Measurements from ENCODE around the gene AVPR1A. TPM values are rescaled to one million over a fixed set of nuclear protein-coding genes. Genes with fewer than 3 reads are reported as not detected.
"Not testable (repeated sequence)": the region's sequence is repeated elsewhere in the genome, so short reads cannot be mapped to it uniquely, and the experiment has no call there.

The AVPR1A gene
- 10 to 100 TPM in 1 of 4 donors, 1 to 10 TPM in 3; 5.2 to 10.0 (median 7.9) TPM for total RNA-seq

GRCh38 chr12:63150713-63151622 lies at the start of gene AVPR1A:
AVPR1A (minus strand) TSS chr12:63151201; CDS start chr12:63150836, 365 bp downstream.
- WGBS = 5% methylated on average over 36 of the region's 64 CpGs
- no peak for TF ChIP-seq POLR2AphosphoS5 (IDR thresholded peaks at IDR 0.05)
- no peak for TF ChIP-seq CTCF (IDR thresholded peaks at IDR 0.05)
- TF ChIP-seq EP300 (IDR thresholded peaks at IDR 0.05) = no peak
- H3K9me3 ChIP-seq = no peaks in the 10 kb centered on the region
- H3K36me3 ChIP-seq = no peaks in the 10 kb centered on the region
- DNase-seq (ENCODE audit: low spot score in 2 of 2) = peak in 1 of 2 donors; percentile 62
- peak within 1 kb of the TSS; percentile 51 for H3K4me3 ChIP-seq
- peaks cover 70% of the 10 kb centered on the region for H3K27me3 ChIP-seq
- H3K27ac ChIP-seq = peak within 1 kb of the TSS; percentile 15
- H3K4me1 ChIP-seq = peaks cover 22% of the 10 kb centered on the region

- Histone ChIP-seq H3K36me3 (no peaks in the 10 kb centered on the region), H3K4me1 (no peaks in the 10 kb centered on the region), H3K9me3 (peaks cover 4% of the 10 kb centered on the region), H3K4me3 (no peak overlapping the region), H3K27me3 (no peaks in the 10 kb centered on the region), H3K27ac (no peak overlapping the region)
- 87% methylated on average over 4 of the region's 7 CpGs for WGBS
- DNase-seq (ENCODE audit: low spot score in 2 of 2) = no peak
- TF ChIP-seq POLR2A (IDR thresholded peaks at IDR 0.05) (no peak), CTCF (IDR thresholded peaks at IDR 0.05) (no peak), EP300 (IDR thresholded peaks at IDR 0.05) (no peak), POLR2AphosphoS5 (IDR thresholded peaks at IDR 0.05) (no peak)
These were observed 45.2 kb upstream of the AVPR1A start for GRCh38 chr12:63196168-63196567.

GRCh38 chr12:63179224-63179623 lies 28.2 kb upstream of the AVPR1A start:
- Histone ChIP-seq H3K36me3 (no peaks in the 10 kb centered on the region), H3K4me3 (no peak overlapping the region), H3K27me3 (no peaks in the 10 kb centered on the region), H3K4me1 (no peaks in the 10 kb centered on the region), H3K9me3 (peaks cover 18% of the 10 kb centered on the region), H3K27ac (no peak overlapping the region)
- no peak for TF ChIP-seq EP300 (IDR thresholded peaks at IDR 0.05)
- TF ChIP-seq POLR2A (IDR thresholded peaks at IDR 0.05) = no peak
- TF ChIP-seq POLR2AphosphoS5 (IDR thresholded peaks at IDR 0.05) = no peak
- TF ChIP-seq CTCF (IDR thresholded peaks at IDR 0.05) = no peak
- WGBS = 62% methylated on average over 2 of the region's 2 CpGs
- no peak for DNase-seq (ENCODE audit: low spot score in 2 of 2)

GRCh38 chr12:63170321-63170720 lies 19.3 kb upstream of the AVPR1A start:
- Histone ChIP-seq H3K27ac (no peak overlapping the region), H3K9me3 (no peaks in the 10 kb centered on the region), H3K36me3 (no peaks in the 10 kb centered on the region), H3K4me1 (no peaks in the 10 kb centered on the region), H3K27me3 (peaks cover 2% of the 10 kb centered on the region), H3K4me3 (no peak overlapping the region)
- no peak for DNase-seq (ENCODE audit: low spot score in 2 of 2)
- TF ChIP-seq CTCF (IDR thresholded peaks at IDR 0.05) (no peak), EP300 (IDR thresholded peaks at IDR 0.05) (no peak), POLR2AphosphoS5 (IDR thresholded peaks at IDR 0.05) (no peak), POLR2A (IDR thresholded peaks at IDR 0.05) (no peak)

DNA sequence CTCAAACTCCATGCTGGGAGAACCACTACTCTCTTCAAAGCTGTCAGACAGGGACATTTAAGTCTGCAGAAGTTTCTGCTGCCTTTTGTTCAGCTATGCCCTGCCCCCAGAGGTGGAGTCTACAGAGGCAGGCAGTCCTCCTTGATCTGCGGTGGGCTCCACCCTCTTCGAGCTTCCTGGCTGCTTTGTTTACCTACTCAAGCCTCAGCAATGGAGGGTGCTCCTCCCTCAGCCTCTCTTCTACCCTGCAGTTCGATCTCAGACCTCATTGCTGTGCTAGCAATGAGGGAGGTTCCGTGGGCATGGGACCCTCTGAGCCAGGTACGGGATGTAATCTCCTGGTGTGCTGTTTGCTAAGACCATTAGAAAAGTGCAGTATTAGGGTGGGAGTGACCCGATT lies 16.7 kb upstream of the AVPR1A start:
- H3K9me3 ChIP-seq; H3K4me3 ChIP-seq; DNase-seq (ENCODE audit: low spot score in 2 of 2); H3K4me1 ChIP-seq; H3K36me3 ChIP-seq; H3K27ac ChIP-seq; H3K27me3 ChIP-seq: not testable (repeated sequence)
- 82% methylated on average over 6 of the region's 6 CpGs for WGBS
